HAP-1 (cell line): ENCODE measurements around the gene KRT80.

Source experiments
- DNase-seq, 2 experiments: peaks; one replicate each; pipeline ENCODE4 v3.0.0-alpha.2; 2016 to 2020; ENCODE audit warnings: low spot score in 2 of 2
- H3K27me3 ChIP-seq: fragments of 250-450 bp; sonication (Bioruptor Pico); 2 replicates; pipeline ENCODE4 v1.5.1; 2020; ENCODE audit warnings: low read depth, mild to moderate bottlenecking, moderate library complexity
- H3K36me3 ChIP-seq: fragments of 250-450 bp; sonication (Bioruptor Pico); replicated peaks from 2 replicates; pipeline ENCODE4 v1.5.1; 2020; ENCODE audit warnings: mild to moderate bottlenecking
- H3K4me1 ChIP-seq: fragments of 250-450 bp; sonication (Bioruptor Pico); 2 replicates; pipeline ENCODE4 v1.5.1; 2020; ENCODE audit warnings: mild to moderate bottlenecking
- H3K4me3 ChIP-seq: fragments of 250-450 bp; sonication (Bioruptor Pico); 2 replicates; pipeline ENCODE4 v1.5.1; 2020; ENCODE audit warnings: mild to moderate bottlenecking, moderate library complexity
- H3K9me3 ChIP-seq: fragments of 250-450 bp; sonication (Bioruptor Pico); 2 replicates; pipeline ENCODE4 v1.5.1; 2020; ENCODE audit warnings: mild to moderate bottlenecking, moderate library complexity
- in situ Hi-C: fragments of 300-500 bp; cut with MboI; formaldehyde crosslinking; loops from 3 replicates; pipeline ENCODE4 v1.14.3; 2020; ENCODE audit warnings: low sequenced_read_pairs, inconsistent platforms, mixed read lengths

KRT80 gene

GRCh38 chr12:52148464-52149181 lies 43.2 kb downstream of the KRT80 start:
- Histone ChIP-seq H3K9me3 (no peaks in the 10 kb centered on the region), H3K27me3 (no peaks in the 10 kb centered on the region), H3K36me3 (no peaks in the 10 kb centered on the region), H3K4me3 (no peak overlapping the region), H3K4me1 (no peaks in the 10 kb centered on the region)
- no peak for DNase-seq
- in situ Hi-C loops: no loop called here

GRCh38 chr12:52147964-52148463 lies 43.8 kb downstream of the KRT80 start:
- H3K27me3 ChIP-seq: no peaks in the 10 kb centered on the region
- no peak for DNase-seq
- H3K4me1 ChIP-seq: no peaks in the 10 kb centered on the region
- H3K36me3 ChIP-seq: no peaks in the 10 kb centered on the region
- H3K9me3 ChIP-seq: no peaks in the 10 kb centered on the region
- no peak overlapping the region for H3K4me3 ChIP-seq
- in situ Hi-C loops: no loop called here

GRCh38 chr12:52147367-52147963 lies 44.3 kb downstream of the KRT80 start:
- H3K4me1 ChIP-seq: no peaks in the 10 kb centered on the region
- in situ Hi-C loops: no loop called here
- no peaks in the 10 kb centered on the region for H3K36me3 ChIP-seq
- DNase-seq: no peak
- H3K27me3 ChIP-seq: no peaks in the 10 kb centered on the region
- H3K9me3 ChIP-seq: no peaks in the 10 kb centered on the region
- H3K4me3 ChIP-seq: no peak overlapping the region

GRCh38 chr12:52146822-52147366 lies 44.9 kb downstream of the KRT80 start:
- H3K4me3 ChIP-seq: no peak overlapping the region

GRCh38 chr12:52146089-52146821 lies 45.6 kb downstream of the KRT80 start:
- Histone ChIP-seq H3K36me3 (no peaks in the 10 kb centered on the region), H3K4me1 (no peaks in the 10 kb centered on the region), H3K4me3 (no peak overlapping the region), H3K27me3 (no peaks in the 10 kb centered on the region), H3K9me3 (no peaks in the 10 kb centered on the region)
- in situ Hi-C loops: no loop called here
- no peak for DNase-seq

More at GRCh38 chr12:52146822-52147366, 44.9 kb downstream of the KRT80 start:
- in situ Hi-C loops: no loop called here
- no peak for DNase-seq
- Histone ChIP-seq H3K27me3 (no peaks in the 10 kb centered on the region), H3K4me1 (no peaks in the 10 kb centered on the region), H3K36me3 (no peaks in the 10 kb centered on the region), H3K9me3 (no peaks in the 10 kb centered on the region)

GRCh38 chr12:52145228-52146088 lies 46.4 kb downstream of the KRT80 start:
- Histone ChIP-seq H3K4me3 (no peak overlapping the region), H3K9me3 (no peaks in the 10 kb centered on the region), H3K36me3 (no peaks in the 10 kb centered on the region), H3K27me3 (no peaks in the 10 kb centered on the region), H3K4me1 (no peaks in the 10 kb centered on the region)
- DNase-seq: no peak
- in situ Hi-C loops: no loop called here

- in situ Hi-C loops: no loop called here
- Histone ChIP-seq H3K4me3 (no peak overlapping the region), H3K4me1 (no peaks in the 10 kb centered on the region)
Observed at GRCh38 chr12:52144512-52145227, 47.1 kb downstream of the KRT80 start.

GRCh38 chr12:52142431-52142830 lies 49.4 kb downstream of the KRT80 start:
- no peak overlapping the region for H3K4me3 ChIP-seq
- H3K27me3 ChIP-seq: no peaks in the 10 kb centered on the region
- H3K36me3 ChIP-seq: no peaks in the 10 kb centered on the region
- DNase-seq: no peak
- in situ Hi-C loops: no loop called here
- no peaks in the 10 kb centered on the region for H3K4me1 ChIP-seq
- H3K9me3 ChIP-seq: no peaks in the 10 kb centered on the region

More at GRCh38 chr12:52144512-52145227, 47.1 kb downstream of the KRT80 start:
- no peaks in the 10 kb centered on the region for H3K36me3 ChIP-seq
- no peaks in the 10 kb centered on the region for H3K27me3 ChIP-seq
- no peaks in the 10 kb centered on the region for H3K9me3 ChIP-seq
- DNase-seq: no peak

- Histone ChIP-seq H3K4me1 (no peaks in the 10 kb centered on the region), H3K9me3 (no peaks in the 10 kb centered on the region), H3K27me3 (no peaks in the 10 kb centered on the region), H3K36me3 (no peaks in the 10 kb centered on the region), H3K4me3 (no peak overlapping the region)
- no peak for DNase-seq
- in situ Hi-C loops: no loop called here
Observed at GRCh38 chr12:52141875-52142274, 49.9 kb downstream of the KRT80 start.

GRCh38 chr12:52141306-52141705 lies 50.5 kb downstream of the KRT80 start:
- no peaks in the 10 kb centered on the region for H3K4me1 ChIP-seq
- peak in 1 of 2 experiments; percentile 34 for DNase-seq
- no peaks in the 10 kb centered on the region for H3K36me3 ChIP-seq
- no peaks in the 10 kb centered on the region for H3K9me3 ChIP-seq
- no peak overlapping the region for H3K4me3 ChIP-seq
- H3K27me3 ChIP-seq: no peaks in the 10 kb centered on the region
- in situ Hi-C loops: no loop called here

GRCh38 chr12:52139579-52140062 lies 52.2 kb downstream of the KRT80 start:
- no peak overlapping the region for H3K4me3 ChIP-seq
- H3K4me1 ChIP-seq: no peaks in the 10 kb centered on the region
- DNase-seq: peak; percentile 36 to 74
- no peaks in the 10 kb centered on the region for H3K9me3 ChIP-seq
- no peaks in the 10 kb centered on the region for H3K27me3 ChIP-seq
- in situ Hi-C loops: no loop called here
- H3K36me3 ChIP-seq: no peaks in the 10 kb centered on the region

GRCh38 chr12:52139147-52139546 lies 52.7 kb downstream of the KRT80 start:
- H3K4me1 ChIP-seq: no peaks in the 10 kb centered on the region
- H3K4me3 ChIP-seq: no peak overlapping the region
- H3K9me3 ChIP-seq: no peaks in the 10 kb centered on the region
- in situ Hi-C loops: no loop called here
- no peaks in the 10 kb centered on the region for H3K36me3 ChIP-seq
- no peak for DNase-seq
- H3K27me3 ChIP-seq: no peaks in the 10 kb centered on the region
